ENCODE data around the gene NT5C1B.

DNA sequence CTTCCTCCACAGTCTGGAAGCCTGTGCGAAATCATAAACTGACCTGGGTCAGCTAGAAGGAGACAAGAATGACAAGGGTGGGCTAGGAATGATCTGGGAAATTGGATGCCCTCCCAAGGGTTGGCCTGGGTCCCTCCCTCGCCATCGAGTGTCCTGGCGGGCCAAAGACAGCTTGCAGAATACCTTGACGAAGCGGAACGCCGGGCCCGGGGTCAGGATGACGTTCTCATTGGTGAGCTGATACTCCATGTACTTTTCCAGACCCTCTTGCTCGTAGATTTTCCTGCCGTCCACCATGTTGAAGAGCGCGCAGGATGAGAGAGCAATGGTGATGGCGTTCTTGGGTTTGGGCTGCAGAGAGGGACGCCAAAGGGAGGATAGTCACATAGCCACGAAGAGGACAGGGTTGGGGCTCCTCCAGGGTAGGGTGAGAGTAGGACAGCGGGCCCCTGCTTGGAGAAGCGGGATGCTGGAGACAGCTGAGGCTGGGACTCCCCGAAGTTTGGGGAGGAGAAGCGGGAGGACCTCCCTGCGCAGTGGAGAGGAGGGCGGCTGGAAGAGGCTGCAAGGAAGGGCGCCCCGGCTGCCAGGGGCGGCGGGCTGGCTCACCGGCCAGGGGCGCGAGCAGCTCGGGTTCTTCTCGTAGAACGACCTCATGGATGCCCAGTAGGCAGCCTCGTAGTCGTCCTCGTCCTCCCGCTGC is 5.3 kb downstream of the NT5C1B start:
- TF ChIP-seq POLR2AphosphoS5 (IDR thresholded peaks at IDR 0.05) (no peak), CTCF (IDR thresholded peaks at IDR 0.05) (no peak)
